Osteocyte (in vitro differentiated cells): ENCODE results near the gene ZFR. TPM values are rescaled to one million over a fixed set of nuclear protein-coding genes. Genes with fewer than 3 reads are reported as not detected.

ENCODE experiments used
- DNase-seq: peaks from one replicate; pipeline ENCODE4 v3.0.0; 2021; ENCODE audit warnings: mixed read lengths; ENCODE audit not compliant: unreplicated experiment; ENCODE audit errors: extremely low spot score
- H3K27ac Mint-ChIP-seq: one replicate; pipeline ENCODE4 v1.8.0; 2021; ENCODE audit warnings: mild to moderate bottlenecking, mixed read lengths; ENCODE audit not compliant: unreplicated experiment
- H3K27me3 Mint-ChIP-seq: one replicate; pipeline ENCODE4 v1.8.0; 2021; ENCODE audit warnings: mixed read lengths; ENCODE audit not compliant: unreplicated experiment
- H3K36me3 Mint-ChIP-seq: one replicate; pipeline ENCODE4 v1.8.0; 2021; ENCODE audit warnings: mixed read lengths; ENCODE audit not compliant: unreplicated experiment
- H3K4me1 Mint-ChIP-seq: one replicate; pipeline ENCODE4 v1.8.0; 2021; ENCODE audit warnings: mixed read lengths; ENCODE audit not compliant: unreplicated experiment
- H3K4me3 Mint-ChIP-seq: one replicate; pipeline ENCODE4 v1.8.0; 2021; ENCODE audit warnings: mild to moderate bottlenecking, moderate library complexity, mixed read lengths; ENCODE audit not compliant: unreplicated experiment
- H3K9me3 Mint-ChIP-seq: one replicate; pipeline ENCODE4 v1.8.0; 2021; ENCODE audit warnings: mixed read lengths; ENCODE audit not compliant: unreplicated experiment
- total RNA-seq: library from RNA; stranded (reverse); gene quantifications from 2 replicates; pipeline ENCODE4 v1.2.1, GENCODE V29; 2021
- TF ChIP-seq, protein P1 (sequence below): fragments of 200-600 bp; sonication (generic); IDR thresholded peaks from 2 replicates; pipeline ENCODE4 v1.5.0; 2021; ENCODE audit warnings: antibody characterized with exemption, mild to moderate bottlenecking, moderate library complexity

The ZFR gene
- total RNA-seq, 1 donor from 2014 or later, result 87.1 TPM

DNA sequence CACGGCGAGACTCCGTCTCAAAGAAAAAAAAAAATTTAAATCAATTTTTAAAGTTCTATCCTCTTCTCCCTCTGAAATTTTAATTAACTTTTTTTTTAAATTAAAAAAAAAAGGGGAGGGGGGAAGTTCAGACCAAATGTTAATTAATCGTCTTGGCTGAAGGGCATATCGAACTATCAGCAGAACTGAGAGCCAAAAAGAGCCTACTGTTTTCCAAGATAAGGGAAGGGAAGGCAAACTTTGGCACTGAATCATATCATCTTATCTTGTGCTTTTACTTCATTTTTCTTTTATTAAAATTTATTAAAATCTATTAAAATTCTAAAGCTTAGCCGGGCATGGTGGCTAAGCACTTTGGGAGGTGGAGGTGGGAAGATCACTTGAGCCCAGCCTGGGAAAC is 85.9 kb downstream of the ZFR start:
- H3K4me1 Mint-ChIP-seq, result no peaks in the 10 kb centered on the region
- H3K36me3 Mint-ChIP-seq, result peaks cover 42% of the 10 kb centered on the region
- H3K27ac Mint-ChIP-seq, result no peak overlapping the region
- H3K9me3 Mint-ChIP-seq, result no peaks in the 10 kb centered on the region
- H3K4me3 Mint-ChIP-seq, result no peak overlapping the region
- no peak for DNase-seq
- no peaks in the 10 kb centered on the region for H3K27me3 Mint-ChIP-seq
- TF ChIP-seq, protein P1, sequence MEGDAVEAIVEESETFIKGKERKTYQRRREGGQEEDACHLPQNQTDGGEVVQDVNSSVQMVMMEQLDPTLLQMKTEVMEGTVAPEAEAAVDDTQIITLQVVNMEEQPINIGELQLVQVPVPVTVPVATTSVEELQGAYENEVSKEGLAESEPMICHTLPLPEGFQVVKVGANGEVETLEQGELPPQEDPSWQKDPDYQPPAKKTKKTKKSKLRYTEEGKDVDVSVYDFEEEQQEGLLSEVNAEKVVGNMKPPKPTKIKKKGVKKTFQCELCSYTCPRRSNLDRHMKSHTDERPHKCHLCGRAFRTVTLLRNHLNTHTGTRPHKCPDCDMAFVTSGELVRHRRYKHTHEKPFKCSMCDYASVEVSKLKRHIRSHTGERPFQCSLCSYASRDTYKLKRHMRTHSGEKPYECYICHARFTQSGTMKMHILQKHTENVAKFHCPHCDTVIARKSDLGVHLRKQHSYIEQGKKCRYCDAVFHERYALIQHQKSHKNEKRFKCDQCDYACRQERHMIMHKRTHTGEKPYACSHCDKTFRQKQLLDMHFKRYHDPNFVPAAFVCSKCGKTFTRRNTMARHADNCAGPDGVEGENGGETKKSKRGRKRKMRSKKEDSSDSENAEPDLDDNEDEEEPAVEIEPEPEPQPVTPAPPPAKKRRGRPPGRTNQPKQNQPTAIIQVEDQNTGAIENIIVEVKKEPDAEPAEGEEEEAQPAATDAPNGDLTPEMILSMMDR, result no peak

DNA sequence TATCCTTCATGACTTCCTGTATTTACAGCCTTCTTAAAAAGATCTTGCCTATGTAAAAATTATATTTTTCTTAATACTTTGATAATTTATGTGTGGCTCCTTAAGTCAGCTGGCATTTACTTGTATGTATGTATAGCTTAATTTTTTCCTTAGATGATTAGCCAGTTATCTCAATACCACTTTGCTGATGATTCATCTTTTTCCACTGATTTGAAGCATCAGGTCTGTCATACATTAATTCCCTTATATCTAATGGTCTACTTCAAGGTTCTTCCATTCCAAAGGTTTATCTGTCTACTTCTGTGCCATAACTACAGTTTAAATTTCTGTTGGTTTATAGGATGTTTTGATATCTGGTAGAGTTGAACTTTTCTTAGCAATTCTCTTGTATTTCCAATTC is 86.9 kb downstream of the ZFR start:
- TF ChIP-seq, protein P1, result no peak
- no peak overlapping the region for H3K27ac Mint-ChIP-seq
- no peak overlapping the region for H3K4me3 Mint-ChIP-seq
- no peaks in the 10 kb centered on the region for H3K4me1 Mint-ChIP-seq
- H3K9me3 Mint-ChIP-seq, result no peaks in the 10 kb centered on the region
- DNase-seq, result no peak
- H3K27me3 Mint-ChIP-seq, result no peaks in the 10 kb centered on the region
- H3K36me3 Mint-ChIP-seq, result peaks cover 36% of the 10 kb centered on the region

DNA sequence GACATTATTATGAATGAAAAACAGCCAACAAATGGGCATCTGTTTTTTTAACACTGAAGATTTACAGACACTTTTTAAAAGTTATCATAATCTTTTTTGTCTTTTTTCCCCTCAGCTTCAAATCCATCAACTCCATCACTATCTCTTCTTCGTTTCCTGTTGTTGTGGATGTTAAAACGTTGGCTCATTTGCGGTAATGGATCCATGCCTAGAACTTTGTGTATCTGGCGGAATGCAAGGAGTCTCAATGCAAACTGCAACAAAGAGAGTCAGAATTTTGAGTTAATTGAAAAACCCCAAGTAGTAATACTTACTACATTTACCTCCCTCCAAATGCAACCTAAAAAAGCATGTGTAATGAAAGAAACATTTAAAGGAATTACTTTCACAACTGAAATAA is 88.9 kb downstream of the ZFR start:
- Mint-ChIP-seq H3K9me3 (no peaks in the 10 kb centered on the region), H3K4me3 (no peak overlapping the region), H3K36me3 (peaks cover 26% of the 10 kb centered on the region), H3K27me3 (no peaks in the 10 kb centered on the region), H3K4me1 (no peaks in the 10 kb centered on the region), H3K27ac (no peak overlapping the region)
- DNase-seq, result no peak
- TF ChIP-seq, protein P1, result no peak

DNA sequence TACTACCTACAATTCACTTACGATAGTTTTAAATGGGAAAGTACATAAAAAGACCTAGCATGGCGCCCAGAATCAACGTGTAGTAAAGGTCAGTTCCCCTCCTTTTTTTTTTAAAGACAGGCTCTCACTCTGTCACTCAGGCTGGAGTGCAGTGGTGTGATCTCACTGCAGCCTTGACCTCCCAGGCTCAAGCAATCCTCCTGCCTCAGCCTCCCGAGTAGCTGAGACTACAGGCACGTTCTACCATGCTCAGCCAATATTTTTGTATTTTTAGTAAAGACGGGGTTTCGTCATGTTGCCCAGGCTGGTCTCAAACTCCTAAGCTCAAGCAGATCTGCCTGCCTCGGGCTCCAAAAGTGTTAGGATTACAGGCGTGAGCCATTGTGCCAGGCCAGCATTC is 91.1 kb downstream of the ZFR start:
- Mint-ChIP-seq H3K9me3 (peaks cover 4% of the 10 kb centered on the region), H3K36me3 (peaks cover 24% of the 10 kb centered on the region), H3K4me3 (no peak overlapping the region), H3K4me1 (no peaks in the 10 kb centered on the region), H3K27me3 (no peaks in the 10 kb centered on the region), H3K27ac (no peak overlapping the region)
- no peak for DNase-seq
- TF ChIP-seq, protein P1, result no peak

DNA sequence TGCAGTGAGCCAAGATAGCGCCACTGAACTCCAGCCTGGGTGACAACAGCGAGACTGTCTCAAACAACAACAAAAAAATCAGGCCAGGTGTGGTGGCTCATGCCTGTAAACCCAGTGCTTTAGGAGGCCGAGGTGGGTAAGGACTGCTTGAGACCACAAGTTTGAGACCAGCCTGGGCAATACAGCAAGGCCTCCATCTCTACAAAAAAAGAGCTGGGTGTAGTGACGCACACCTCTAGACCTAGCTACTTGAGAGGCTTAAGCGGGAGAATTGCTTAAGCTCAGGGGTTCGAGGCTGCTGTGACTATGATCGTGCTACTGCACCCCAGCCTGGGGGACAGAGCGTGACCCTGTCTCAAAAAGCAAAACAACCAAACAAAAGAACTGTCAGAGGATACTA is 91.9 kb downstream of the ZFR start:
- Mint-ChIP-seq H3K4me3 (no peak overlapping the region), H3K27me3 (no peaks in the 10 kb centered on the region), H3K27ac (no peak overlapping the region), H3K36me3 (peaks cover 21% of the 10 kb centered on the region), H3K9me3 (peaks cover 7% of the 10 kb centered on the region), H3K4me1 (no peaks in the 10 kb centered on the region)
- no peak for DNase-seq
- TF ChIP-seq, protein P1, result no peak
